Keratinocyte (primary cell): ENCODE results near the gene MANSC4.

Experiments used
- CTCF ChIP-seq, 3 experiments: IDR thresholded peaks in 1 of 3; conservative IDR thresholded peaks in 1 of 3; optimal IDR thresholded peaks in 1 of 3; 2 replicates in 2 of 3; 3 replicates in 1 of 3; pipeline versions ENCODE3 to v1.5.1; 2011; ENCODE audit warnings: low read length in 3 of 3, mild to moderate bottlenecking in 3 of 3, moderate library complexity in 2 of 3, control low read depth in 1 of 3, inconsistent platforms in 1 of 3; ENCODE audit not compliant: insufficient read depth in 2 of 3; ENCODE audit errors: extremely low read depth in 1 of 3
- EZH2 ChIP-seq: IDR thresholded peaks from one replicate; pipeline ENCODE4 v1.6.1; 2012; ENCODE audit warnings: inconsistent platforms, mild to moderate bottlenecking, low read length, moderate library complexity

GRCh38 chr12:27807063-27807703 lies 27.1 kb upstream of the MANSC4 start:
- no peak for TF ChIP-seq CTCF (optimal IDR thresholded peaks at IDR 0.05 in 1 of 3, IDR thresholded peaks at IDR 0.05 in 1 of 3, conservative IDR thresholded peaks at IDR 0.05 in 1 of 3; ENCODE audit: extremely low read depth in 1 of 3, insufficient read depth in 2 of 3, low read length in 3 of 3)
- no peak for TF ChIP-seq EZH2
